SU-DHL-6 (cell line): ENCODE data around the gene MTOR.

Source experiments
- CTCF ChIP-seq: fragments of 200-600 bp; sonication (generic); IDR thresholded peaks from one replicate; pipeline ENCODE4 v1.5.1; 2017; ENCODE audit warnings: antibody characterized with exemption, mild to moderate bottlenecking, low read length, moderate library complexity; ENCODE audit not compliant: insufficient read depth, poor library complexity, severe bottlenecking
- EZH2phosphoT487 ChIP-seq: fragments of 200-600 bp; sonication (generic), shearing (Covaris generic); conservative IDR thresholded peaks from 2 replicates; pipeline ENCODE4 v1.6.1; 2018; ENCODE audit warnings: mild to moderate bottlenecking, antibody characterized with exemption, low read length, moderate library complexity, mixed read lengths

DNA sequence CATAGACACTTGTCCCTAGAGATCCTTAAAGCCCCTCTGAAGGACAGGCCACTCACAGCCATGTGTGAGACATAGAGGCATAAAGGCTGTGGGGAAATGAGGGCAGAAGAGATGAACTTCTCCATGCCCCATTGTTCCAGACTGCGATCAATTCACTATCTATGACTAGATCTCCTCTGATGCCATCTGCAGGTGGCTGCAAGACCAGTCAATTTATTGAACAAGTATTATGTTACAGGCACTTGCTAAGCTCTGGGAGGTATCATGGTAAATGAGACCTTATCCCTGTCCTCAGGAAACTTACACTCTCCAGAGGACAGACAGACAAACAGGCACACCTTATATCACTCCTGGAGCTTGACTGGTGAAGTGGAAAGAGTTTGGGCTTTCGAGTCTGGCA lies 33.6 kb upstream of the MTOR start:
- TF ChIP-seq CTCF (no peak), EZH2phosphoT487 (no peak)
